HUES6 (cell line): ENCODE results near the gene FARP1.
"Not testable (repeated sequence)": the region's sequence is repeated elsewhere in the genome, so short reads cannot be mapped to it uniquely, and the experiment has no call there.

Experiments
- H3K27ac ChIP-seq: 2 replicates; pipeline ENCODE4 v1.7.0; 2013; ENCODE audit warnings: low read depth, mild to moderate bottlenecking, low read length, inconsistent platforms
- H3K27me3 ChIP-seq: 2 replicates; pipeline ENCODE4 v1.6.1; 2013; ENCODE audit warnings: low read length; ENCODE audit not compliant: control insufficient read depth, insufficient read depth
- H3K36me3 ChIP-seq: 2 replicates; pipeline ENCODE4 v1.6.1; 2013; ENCODE audit warnings: low read length; ENCODE audit not compliant: control insufficient read depth, insufficient read depth
- H3K4me1 ChIP-seq: 2 replicates; pipeline ENCODE4 v1.6.1; 2013; ENCODE audit warnings: low read length; ENCODE audit not compliant: control insufficient read depth, insufficient read depth
- H3K4me3 ChIP-seq: 2 replicates; pipeline ENCODE4 v1.5.1; 2013; ENCODE audit warnings: low read depth, low read length
- H3K9ac ChIP-seq: one replicate; pipeline ENCODE4 v1.6.1; 2013; ENCODE audit warnings: mild to moderate bottlenecking, low read length
- H3K9me3 ChIP-seq: 2 replicates; pipeline ENCODE4 v1.6.1; 2013; ENCODE audit warnings: low read depth, low read length; ENCODE audit not compliant: control insufficient read depth, insufficient read depth

FARP1 gene

DNA sequence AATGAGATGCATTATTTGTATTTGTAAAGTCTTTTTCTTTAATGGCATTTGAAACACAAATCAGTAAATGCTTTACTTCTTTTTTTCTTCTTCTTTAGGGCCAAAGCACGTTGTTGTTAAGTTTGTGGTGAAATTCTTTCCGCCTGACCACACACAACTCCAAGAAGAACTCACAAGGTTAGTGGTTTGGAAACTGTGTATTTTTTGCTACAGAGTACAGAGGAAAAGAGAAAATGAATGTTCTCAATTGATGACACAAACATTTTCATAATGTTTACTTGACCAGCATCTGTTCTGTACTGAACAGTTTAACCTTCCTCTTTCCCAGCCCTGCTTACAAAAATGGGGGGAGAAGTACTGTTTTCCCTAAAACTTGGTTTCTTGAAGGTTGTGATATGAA lies 225.1 kb downstream of the FARP1 start:
- no peak overlapping the region for H3K27ac ChIP-seq
- H3K36me3 ChIP-seq: peaks cover 5% of the 10 kb centered on the region
- H3K4me3 ChIP-seq: no peak overlapping the region
- H3K9me3 ChIP-seq: no peaks in the 10 kb centered on the region
- H3K9ac ChIP-seq: no peak overlapping the region
- peaks cover 18% of the 10 kb centered on the region for H3K4me1 ChIP-seq
- H3K27me3 ChIP-seq: no peaks in the 10 kb centered on the region

GRCh38 chr13:98369520-98369919 lies 226.6 kb downstream of the FARP1 start:
- H3K9me3 ChIP-seq, H3K9ac ChIP-seq, H3K4me3 ChIP-seq, H3K36me3 ChIP-seq, H3K27me3 ChIP-seq, H3K27ac ChIP-seq: not testable (repeated sequence)
- H3K4me1 ChIP-seq: peaks cover 18% of the 10 kb centered on the region

GRCh38 chr13:98370261-98370660 lies 227.4 kb downstream of the FARP1 start:
- H3K9ac ChIP-seq: no peak overlapping the region
- H3K27ac ChIP-seq: no peak overlapping the region
- peaks cover 18% of the 10 kb centered on the region for H3K4me1 ChIP-seq
- H3K4me3 ChIP-seq: no peak overlapping the region
- H3K27me3 ChIP-seq: no peaks in the 10 kb centered on the region
- H3K9me3 ChIP-seq: peaks cover 8% of the 10 kb centered on the region; the same call in 1 of the 2 replicates
- H3K36me3 ChIP-seq: peaks cover 5% of the 10 kb centered on the region

GRCh38 chr13:98370806-98371515 lies 228.1 kb downstream of the FARP1 start:
- H3K36me3 ChIP-seq: peaks cover 5% of the 10 kb centered on the region
- H3K9me3 ChIP-seq: peaks cover 8% of the 10 kb centered on the region; the same call in 1 of the 2 replicates
- peaks cover 18% of the 10 kb centered on the region for H3K4me1 ChIP-seq
- no peak overlapping the region for H3K4me3 ChIP-seq
- no peak overlapping the region for H3K27ac ChIP-seq
- no peak overlapping the region for H3K9ac ChIP-seq
- no peaks in the 10 kb centered on the region for H3K27me3 ChIP-seq

- peaks cover 18% of the 10 kb centered on the region for H3K4me1 ChIP-seq
- H3K36me3 ChIP-seq: peaks cover 5% of the 10 kb centered on the region
- no peak overlapping the region for H3K9ac ChIP-seq
- peaks cover 8% of the 10 kb centered on the region; the same call in 1 of the 2 replicates for H3K9me3 ChIP-seq
- no peak overlapping the region for H3K27ac ChIP-seq
- H3K27me3 ChIP-seq: no peaks in the 10 kb centered on the region
- H3K4me3 ChIP-seq: no peak overlapping the region
Observed at GRCh38 chr13:98371516-98372023, 228.7 kb downstream of the FARP1 start.

DNA sequence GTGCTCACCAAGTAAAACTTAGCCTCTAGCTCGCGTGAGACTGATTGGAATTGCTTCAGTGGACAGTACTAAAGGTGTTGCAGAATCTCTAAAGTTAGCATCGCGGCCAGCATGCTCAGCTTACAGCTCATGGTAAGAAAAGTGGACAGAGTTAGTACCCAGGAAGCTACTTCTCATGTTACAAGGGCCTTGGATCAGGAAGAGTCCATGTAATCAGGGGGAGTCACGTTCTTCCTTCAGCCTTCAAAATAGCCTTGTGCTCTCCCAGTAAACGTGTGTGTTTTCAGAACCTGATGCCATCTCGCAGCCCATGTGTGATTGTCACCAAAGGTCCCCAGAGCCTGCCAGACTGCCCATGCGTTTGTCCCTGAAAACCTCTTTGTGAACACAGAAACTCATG lies 230.0 kb downstream of the FARP1 start:
- H3K27ac ChIP-seq: no peak overlapping the region

GRCh38 chr13:98374750-98375149 lies 231.9 kb downstream of the FARP1 start:
- no peaks in the 10 kb centered on the region for H3K36me3 ChIP-seq
- H3K27ac ChIP-seq: no peak overlapping the region
- no peak overlapping the region for H3K9ac ChIP-seq
- peaks cover 8% of the 10 kb centered on the region; the same call in 1 of the 2 replicates for H3K9me3 ChIP-seq
- H3K4me3 ChIP-seq: no peak overlapping the region
- H3K27me3 ChIP-seq: no peaks in the 10 kb centered on the region
- peaks cover 18% of the 10 kb centered on the region for H3K4me1 ChIP-seq

More for the DNA sequence above, 230.0 kb downstream of the FARP1 start:
- Histone ChIP-seq H3K9ac (no peak overlapping the region), H3K36me3 (peaks cover 5% of the 10 kb centered on the region), H3K4me1 (peaks cover 18% of the 10 kb centered on the region), H3K4me3 (no peak overlapping the region), H3K9me3 (peaks cover 8% of the 10 kb centered on the region; the same call in 1 of the 2 replicates), H3K27me3 (no peaks in the 10 kb centered on the region)

DNA sequence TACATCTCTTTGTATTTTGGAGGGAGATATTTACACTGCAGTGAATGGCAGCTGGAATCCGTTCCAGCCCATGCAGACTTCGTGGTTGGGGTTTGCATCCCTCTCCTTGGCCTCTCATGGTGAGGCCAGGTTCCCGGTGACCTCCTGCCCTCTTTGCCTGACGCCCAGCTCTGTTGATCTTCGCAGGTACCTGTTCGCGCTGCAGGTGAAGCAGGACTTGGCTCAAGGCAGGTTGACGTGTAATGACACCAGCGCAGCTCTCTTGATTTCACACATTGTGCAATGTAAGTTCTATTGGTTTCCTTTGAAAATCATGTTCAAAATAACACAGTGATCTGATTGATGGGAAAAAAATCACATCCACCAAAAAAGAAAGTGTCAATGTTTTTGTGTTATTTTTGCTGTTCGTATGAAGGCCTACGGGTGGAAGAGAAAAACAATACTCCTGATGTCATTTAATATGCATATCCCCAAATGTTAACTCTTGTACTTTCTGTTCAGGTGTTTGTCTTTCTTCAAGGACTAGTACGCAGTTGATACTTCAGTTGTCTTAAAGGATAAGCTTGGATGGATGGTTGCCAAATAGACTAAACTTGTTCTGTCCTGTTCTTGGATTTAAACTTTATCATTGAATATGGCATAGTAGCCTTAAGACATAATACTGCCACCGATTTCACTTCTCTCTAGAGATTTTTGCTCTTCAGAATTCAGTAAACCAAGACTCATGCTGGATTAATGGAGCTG lies 234.9 kb downstream of the FARP1 start:
- H3K9ac ChIP-seq: no peak overlapping the region
- peaks cover 8% of the 10 kb centered on the region; the same call in 1 of the 2 replicates for H3K9me3 ChIP-seq
- no peaks in the 10 kb centered on the region; the same call in 1 of the 2 replicates for H3K36me3 ChIP-seq
- no peak overlapping the region for H3K4me3 ChIP-seq
- 0 out of 2 replicates have a peak, but pooled peaks cover under 1% of the 10 kb centered on the region for H3K4me1 ChIP-seq
- H3K27me3 ChIP-seq: no peaks in the 10 kb centered on the region
- H3K27ac ChIP-seq: no peak overlapping the region

DNA sequence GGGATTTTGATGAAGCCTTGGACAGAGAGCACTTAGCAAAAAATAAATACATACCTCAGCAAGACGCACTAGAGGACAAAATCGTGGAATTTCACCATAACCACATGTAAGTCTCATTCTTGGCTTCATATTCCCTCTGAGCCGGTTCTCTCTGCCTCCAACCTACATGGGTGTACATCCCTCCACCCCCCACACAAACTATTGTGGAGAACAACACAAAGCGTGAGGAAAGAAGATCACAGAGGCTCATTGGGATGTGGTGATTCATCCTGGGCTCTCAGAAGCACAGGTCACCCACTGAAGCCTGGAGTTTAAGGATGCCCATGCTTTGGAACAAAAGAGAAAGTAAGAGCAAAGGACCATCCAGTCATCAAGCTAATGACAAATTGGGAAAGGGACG lies 241.8 kb downstream of the FARP1 start:
- Histone ChIP-seq H3K4me3 (no peak overlapping the region), H3K9me3 (no peaks in the 10 kb centered on the region), H3K36me3 (peaks cover 25% of the 10 kb centered on the region)

DNA sequence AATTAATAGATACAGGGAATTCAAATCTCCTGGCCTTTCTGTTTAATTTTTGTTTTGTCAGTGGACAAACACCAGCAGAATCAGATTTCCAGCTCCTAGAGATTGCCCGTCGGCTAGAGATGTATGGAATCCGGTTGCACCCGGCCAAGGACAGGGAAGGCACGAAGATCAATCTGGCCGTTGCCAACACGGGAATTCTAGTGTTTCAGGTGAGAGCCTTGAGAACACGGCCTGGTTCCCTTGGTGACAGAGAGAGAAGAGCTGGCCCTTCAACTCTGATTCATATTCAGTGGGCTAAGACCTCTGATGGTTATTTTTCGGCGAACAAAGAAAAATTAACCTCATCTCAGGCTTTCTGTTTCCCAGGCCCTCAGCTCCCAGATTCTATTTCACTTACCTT lies 242.7 kb downstream of the FARP1 start:
- no peaks in the 10 kb centered on the region for H3K4me1 ChIP-seq
- H3K4me3 ChIP-seq: no peak overlapping the region
- H3K27me3 ChIP-seq: no peaks in the 10 kb centered on the region
- H3K27ac ChIP-seq: no peak overlapping the region
- peaks cover 33% of the 10 kb centered on the region for H3K36me3 ChIP-seq
- no peak overlapping the region for H3K9ac ChIP-seq
- no peaks in the 10 kb centered on the region for H3K9me3 ChIP-seq

More for the DNA sequence above, 241.8 kb downstream of the FARP1 start:
- Histone ChIP-seq H3K27ac (no peak overlapping the region), H3K9ac (no peak overlapping the region), H3K4me1 (no peaks in the 10 kb centered on the region), H3K27me3 (no peaks in the 10 kb centered on the region)

GRCh38 chr13:98386637-98387036 lies 243.7 kb downstream of the FARP1 start:
- no peaks in the 10 kb centered on the region for H3K4me1 ChIP-seq
- no peak overlapping the region for H3K27ac ChIP-seq
- H3K36me3 ChIP-seq: peaks cover 36% of the 10 kb centered on the region
- no peaks in the 10 kb centered on the region for H3K27me3 ChIP-seq
- no peak overlapping the region for H3K9ac ChIP-seq
- H3K4me3 ChIP-seq: no peak overlapping the region
- no peaks in the 10 kb centered on the region for H3K9me3 ChIP-seq
